ENCODE data around the gene BAK1. TPM values are rescaled to one million over a fixed set of nuclear protein-coding genes. Genes with fewer than 3 reads are reported as not detected.

Gene BAK1
- total and polyA plus RNA-seq, 2 of the 13 experiments (the other 11 are each of a cell fraction or from before 2014, with no cell fraction given) = 15.0 to 23.8 TPM

DNA sequence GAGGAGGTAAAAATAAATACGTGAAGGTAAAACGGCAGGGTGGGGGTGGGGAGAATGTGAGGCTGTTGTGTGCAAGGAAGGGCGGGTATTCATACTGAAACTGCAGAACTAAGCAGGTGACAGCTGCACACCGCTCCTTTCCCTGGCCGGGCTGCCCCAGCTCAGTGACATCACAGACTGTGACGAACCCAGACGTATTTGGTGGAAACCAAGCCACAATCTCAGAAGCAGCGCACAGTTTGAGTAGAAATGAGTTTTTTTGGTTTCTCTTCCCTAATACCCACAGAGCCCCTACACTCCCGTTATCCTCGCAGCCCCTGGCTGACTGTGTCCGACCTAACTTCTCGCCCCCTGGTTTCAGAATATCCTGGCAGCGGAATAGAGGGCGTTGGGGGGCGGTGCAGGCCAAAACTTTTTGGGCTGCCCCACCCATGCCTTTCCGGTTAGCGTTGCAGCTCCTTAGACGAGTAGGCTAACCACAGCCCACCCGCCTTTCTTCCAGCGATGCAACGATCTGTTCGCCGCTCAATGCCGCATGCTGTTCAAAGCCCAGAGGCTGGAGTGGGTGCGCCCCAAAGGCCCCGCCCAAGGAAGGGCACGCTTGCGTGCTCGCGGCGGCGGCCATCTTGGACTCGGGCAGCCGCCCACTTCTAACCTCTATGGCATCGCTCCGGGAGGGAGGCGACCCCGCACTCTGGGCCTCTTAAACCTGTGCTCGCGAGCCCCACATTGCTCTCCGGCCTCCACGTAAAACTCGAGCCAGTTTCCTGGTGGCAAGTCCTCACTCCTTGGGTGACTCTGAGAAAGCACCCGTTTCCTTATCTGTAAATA lies 9.1 kb downstream of the BAK1 start (continued):
- TF ChIP-seq ZNF513 (CRISPR knock-in tag; conservative IDR thresholded peaks at IDR 0.05) (no peak), HIVEP1 (CRISPR knock-in tag; IDR thresholded peaks at IDR 0.05) (peak; percentile 16; the same call in 1 of the 2 replicates), ATF7 (IDR thresholded peaks at IDR 0.05) (no peak), ATF7 (CRISPR knock-in tag; IDR thresholded peaks at IDR 0.05) (no peak), PHF8 (CRISPR knock-in tag; IDR thresholded peaks at IDR 0.05) (peak; percentile 61), KDM2A (CRISPR knock-in tag; IDR thresholded peaks at IDR 0.05; ENCODE audit: borderline replicate concordance, low read depth) (peak; percentile 97), ZFP91 (CRISPR knock-in tag; IDR thresholded peaks at IDR 0.05; ENCODE audit: borderline replicate concordance) (peak; percentile 82; the same call in 1 of the 2 replicates), KDM6A (CRISPR knock-in tag; IDR thresholded peaks at IDR 0.05; ENCODE audit: low read depth) (no peak), ZNF558 (CRISPR knock-in tag; IDR thresholded peaks at IDR 0.05; ENCODE audit: borderline replicate concordance) (0 out of 2 replicates have a peak, but pooled peaks have one; percentile 19), ZNF234 (CRISPR knock-in tag; conservative IDR thresholded peaks at IDR 0.05) (no peak), FOXC1 (CRISPR knock-in tag; IDR thresholded peaks at IDR 0.05; ENCODE audit: borderline replicate concordance) (peak; percentile 78; the same call in 1 of the 2 replicates), RARA (CRISPR knock-in tag; IDR thresholded peaks at IDR 0.05) (no peak; the same call in 1 of the 2 replicates), ZSCAN9 (CRISPR knock-in tag; IDR thresholded peaks at IDR 0.05; ENCODE audit: borderline replicate concordance) (no peak), HDAC2 (CRISPR knock-in tag; IDR thresholded peaks at IDR 0.05) (peak; percentile 24; the same call in 1 of the 2 replicates)
- TF ChIP-seq, protein P1, sequence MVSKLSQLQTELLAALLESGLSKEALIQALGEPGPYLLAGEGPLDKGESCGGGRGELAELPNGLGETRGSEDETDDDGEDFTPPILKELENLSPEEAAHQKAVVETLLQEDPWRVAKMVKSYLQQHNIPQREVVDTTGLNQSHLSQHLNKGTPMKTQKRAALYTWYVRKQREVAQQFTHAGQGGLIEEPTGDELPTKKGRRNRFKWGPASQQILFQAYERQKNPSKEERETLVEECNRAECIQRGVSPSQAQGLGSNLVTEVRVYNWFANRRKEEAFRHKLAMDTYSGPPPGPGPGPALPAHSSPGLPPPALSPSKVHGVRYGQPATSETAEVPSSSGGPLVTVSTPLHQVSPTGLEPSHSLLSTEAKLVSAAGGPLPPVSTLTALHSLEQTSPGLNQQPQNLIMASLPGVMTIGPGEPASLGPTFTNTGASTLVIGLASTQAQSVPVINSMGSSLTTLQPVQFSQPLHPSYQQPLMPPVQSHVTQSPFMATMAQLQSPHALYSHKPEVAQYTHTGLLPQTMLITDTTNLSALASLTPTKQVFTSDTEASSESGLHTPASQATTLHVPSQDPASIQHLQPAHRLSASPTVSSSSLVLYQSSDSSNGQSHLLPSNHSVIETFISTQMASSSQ (IDR thresholded peaks at IDR 0.05; ENCODE audit: low read depth) = no peak
- TF ChIP-seq, protein P1 (CRISPR knock-in tag; IDR thresholded peaks at IDR 0.05; ENCODE audit: borderline replicate concordance) = no peak
- TF ChIP-seq, protein P2, sequence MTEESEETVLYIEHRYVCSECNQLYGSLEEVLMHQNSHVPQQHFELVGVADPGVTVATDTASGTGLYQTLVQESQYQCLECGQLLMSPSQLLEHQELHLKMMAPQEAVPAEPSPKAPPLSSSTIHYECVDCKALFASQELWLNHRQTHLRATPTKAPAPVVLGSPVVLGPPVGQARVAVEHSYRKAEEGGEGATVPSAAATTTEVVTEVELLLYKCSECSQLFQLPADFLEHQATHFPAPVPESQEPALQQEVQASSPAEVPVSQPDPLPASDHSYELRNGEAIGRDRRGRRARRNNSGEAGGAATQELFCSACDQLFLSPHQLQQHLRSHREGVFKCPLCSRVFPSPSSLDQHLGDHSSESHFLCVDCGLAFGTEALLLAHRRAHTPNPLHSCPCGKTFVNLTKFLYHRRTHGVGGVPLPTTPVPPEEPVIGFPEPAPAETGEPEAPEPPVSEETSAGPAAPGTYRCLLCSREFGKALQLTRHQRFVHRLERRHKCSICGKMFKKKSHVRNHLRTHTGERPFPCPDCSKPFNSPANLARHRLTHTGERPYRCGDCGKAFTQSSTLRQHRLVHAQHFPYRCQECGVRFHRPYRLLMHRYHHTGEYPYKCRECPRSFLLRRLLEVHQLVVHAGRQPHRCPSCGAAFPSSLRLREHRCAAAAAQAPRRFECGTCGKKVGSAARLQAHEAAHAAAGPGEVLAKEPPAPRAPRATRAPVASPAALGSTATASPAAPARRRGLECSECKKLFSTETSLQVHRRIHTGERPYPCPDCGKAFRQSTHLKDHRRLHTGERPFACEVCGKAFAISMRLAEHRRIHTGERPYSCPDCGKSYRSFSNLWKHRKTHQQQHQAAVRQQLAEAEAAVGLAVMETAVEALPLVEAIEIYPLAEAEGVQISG (CRISPR knock-in tag; IDR thresholded peaks at IDR 0.05) = peak; percentile 92
- TF ChIP-seq, protein P3, sequence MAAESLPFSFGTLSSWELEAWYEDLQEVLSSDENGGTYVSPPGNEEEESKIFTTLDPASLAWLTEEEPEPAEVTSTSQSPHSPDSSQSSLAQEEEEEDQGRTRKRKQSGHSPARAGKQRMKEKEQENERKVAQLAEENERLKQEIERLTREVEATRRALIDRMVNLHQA (CRISPR knock-in tag; IDR thresholded peaks at IDR 0.05) = no peak

All from HepG2 (cell line).